OCI-LY1 (cell line): ENCODE data around the gene PRSS2.

Experiments used
- CTCF ChIP-seq: fragments of 200-600 bp; sonication (generic), shearing (Covaris generic); IDR thresholded peaks from 2 replicates; pipeline ENCODE4 v1.5.1; 2017; ENCODE audit warnings: mild to moderate bottlenecking, antibody characterized with exemption, low read length, moderate library complexity, mixed read lengths
- EZH2 ChIP-seq: fragments of 200-600 bp; sonication (generic), shearing (Covaris generic); IDR thresholded peaks from 2 replicates; pipeline ENCODE4 v1.8.0; 2017; ENCODE audit warnings: borderline replicate concordance, mixed run types, mild to moderate bottlenecking, antibody characterized with exemption, low read length, moderate library complexity, mixed read lengths

- no peak for TF ChIP-seq CTCF
- TF ChIP-seq EZH2: no peak
Measured at GRCh38 chr7:142796501-142797390, 26.0 kb downstream of the PRSS2 start.
